K562 (cell line): ENCODE measurements around the gene HCST. TPM values are rescaled to one million over a fixed set of nuclear protein-coding genes. Genes with fewer than 3 reads are reported as not detected.

Source experiments
- C11orf30 ChIP-seq: fragments of 450-650 bp; IDR thresholded peaks from 2 replicates; pipeline ENCODE4 v1.6.1; 2016; ENCODE audit warnings: low read depth, mild to moderate bottlenecking
- CAMTA2 ChIP-seq: fragments of 250-450 bp; sonication (Bioruptor Pico); conservative IDR thresholded peaks from 2 replicates; pipeline ENCODE4 v1.5.1; 2022
- FOXJ2 ChIP-seq: fragments of 200-800 bp; sonication (Bioruptor generic); IDR thresholded peaks from 2 replicates; pipeline ENCODE4 v1.6.1; 2016; ENCODE audit warnings: missing genetic modification characterization, missing compliant biosample characterization
- FOXK2 ChIP-seq, 2 experiments: fragments of 450-650 bp; IDR thresholded peaks in 1 of 2; conservative IDR thresholded peaks in 1 of 2; 2 replicates each; pipeline ENCODE4 v1.6.1; 2016; ENCODE audit warnings: low read depth in 2 of 2, mild to moderate bottlenecking in 1 of 2
- GTF2A2 ChIP-seq: IDR thresholded peaks from 2 replicates; pipeline ENCODE4 v1.6.1; 2016; ENCODE audit warnings: mild to moderate bottlenecking, missing genetic modification characterization, missing compliant biosample characterization
- HDAC2 ChIP-seq: fragments of 450-650 bp; IDR thresholded peaks from 2 replicates; pipeline ENCODE4 v1.6.1; 2016; ENCODE audit warnings: mild to moderate bottlenecking
- HNRNPLL ChIP-seq: fragments of 200-400 bp; formaldehyde crosslinking; IDR thresholded peaks from 2 replicates; pipeline ENCODE4 v1.6.1; 2017; ENCODE audit warnings: low read length, low read depth, mild to moderate bottlenecking; ENCODE audit not compliant: poor library complexity, severe bottlenecking
- JUND ChIP-seq, 2 experiments: IDR thresholded peaks; 2 replicates in 1 of 2; 3 replicates in 1 of 2; pipeline ENCODE4 v1.6.1; 2011; ENCODE audit warnings: borderline replicate concordance in 2 of 2, low read depth in 2 of 2, low read length in 2 of 2, improper control_type of control experiment in 1 of 2, missing biosample characterization in 1 of 2, missing genetic modification characterization in 1 of 2, missing genetic modification reagents in 1 of 2
- MECOM ChIP-seq: fragments of 250-450 bp; sonication (Bioruptor Pico); IDR thresholded peaks from 2 replicates; pipeline ENCODE4 v1.8.0; 2022; ENCODE audit warnings: inconsistent platforms
- NFE2L1 ChIP-seq: fragments of 450-650 bp; IDR thresholded peaks from 2 replicates; pipeline ENCODE4 v1.6.1; 2016; ENCODE audit warnings: missing genetic modification characterization, low read depth, mild to moderate bottlenecking, missing compliant biosample characterization, moderate library complexity, borderline replicate concordance
- NFYB ChIP-seq: IDR thresholded peaks from 2 replicates; pipeline ENCODE4 v1.6.1; 2011; ENCODE audit warnings: mild to moderate bottlenecking, moderate library complexity; ENCODE audit not compliant: insufficient read length; ENCODE audit errors: extremely low read depth
- SMAD3 ChIP-seq: fragments of 450-650 bp; formaldehyde crosslinking; conservative IDR thresholded peaks from 2 replicates; pipeline ENCODE4 v1.4.0; 2020; ENCODE audit warnings: mild to moderate bottlenecking
- SMARCA5 ChIP-seq: fragments of 450-650 bp; IDR thresholded peaks from 2 replicates; pipeline ENCODE4 v1.6.1; 2016
- YBX1 ChIP-seq: fragments of 450-650 bp; IDR thresholded peaks from 2 replicates; pipeline ENCODE4 v1.7.1; 2016; ENCODE audit warnings: mild to moderate bottlenecking
- ZNF174 ChIP-seq: fragments of 250-450 bp; sonication (Bioruptor Pico); IDR thresholded peaks from 2 replicates; pipeline ENCODE4 v1.4.0; 2020; ENCODE audit warnings: mild to moderate bottlenecking
- polyA plus RNA-seq, 8 experiments: library from polyadenylated mRNA; depleted of rRNA in 4 of 8; stranded (reverse) in 5 of 8; unstranded in 3 of 8; fragments of >200 nt; fragmentation: Nextera tagmentation in 2 of 8; fragmentation: Illumina TruSeq in 1 of 8; extraction: Ambion mirVana in 2 of 8; extraction: Trizol in 1 of 8; gene quantifications; 2 replicates each; pipeline versions ENCODE4 v1.2.1 to v1.2.3, GENCODE V29; 2011 to 2014; ENCODE audit warnings: inconsistent platforms in 1 of 8, missing spikeins in 1 of 8
- total RNA-seq, 7 experiments: library from RNA; depleted of rRNA in 6 of 7; stranded (reverse); fragments of >200 nt in 6 of 7; fragmentation: Illumina TruSeq in 2 of 7; extraction: Trizol in 2 of 7; gene quantifications; 2 replicates each; pipeline versions ENCODE4 v1.2.1 to v1.2.3, GENCODE V29; 2011 to 2021; ENCODE audit warnings: low replicate concordance in 1 of 7
- TF ChIP-seq, protein P1 (sequence below), 2 experiments: IDR thresholded peaks; 2 replicates each; pipeline ENCODE4 v1.6.1; 2012; ENCODE audit warnings: improper control_type of control experiment in 2 of 2, low read depth in 2 of 2, low read length in 2 of 2, borderline replicate concordance in 1 of 2
- TF ChIP-seq, protein P2 (sequence below): fragments of 150-350 bp; conservative IDR thresholded peaks from 2 replicates; pipeline ENCODE4 v1.6.1; 2014; ENCODE audit warnings: low read length
- TF ChIP-seq, protein P3 (sequence below): fragments of 250-450 bp; sonication (Bioruptor Pico); IDR thresholded peaks from 2 replicates; pipeline ENCODE4 v1.5.0; 2022; ENCODE audit warnings: mild to moderate bottlenecking
- TF ChIP-seq, protein P4 (sequence below): sonication (generic); formaldehyde crosslinking; IDR thresholded peaks from 2 replicates; pipeline ENCODE4 v1.8.1; 2023; ENCODE audit warnings: mild to moderate bottlenecking, missing genetic modification reagents

The HCST gene
- total and polyA plus RNA-seq, 9 of the 15 experiments (the other 6 are each of a cell fraction or from before 2014, with no cell fraction given), result 0.29 to 1.9 (median 0.95) TPM; not detected in 2

DNA sequence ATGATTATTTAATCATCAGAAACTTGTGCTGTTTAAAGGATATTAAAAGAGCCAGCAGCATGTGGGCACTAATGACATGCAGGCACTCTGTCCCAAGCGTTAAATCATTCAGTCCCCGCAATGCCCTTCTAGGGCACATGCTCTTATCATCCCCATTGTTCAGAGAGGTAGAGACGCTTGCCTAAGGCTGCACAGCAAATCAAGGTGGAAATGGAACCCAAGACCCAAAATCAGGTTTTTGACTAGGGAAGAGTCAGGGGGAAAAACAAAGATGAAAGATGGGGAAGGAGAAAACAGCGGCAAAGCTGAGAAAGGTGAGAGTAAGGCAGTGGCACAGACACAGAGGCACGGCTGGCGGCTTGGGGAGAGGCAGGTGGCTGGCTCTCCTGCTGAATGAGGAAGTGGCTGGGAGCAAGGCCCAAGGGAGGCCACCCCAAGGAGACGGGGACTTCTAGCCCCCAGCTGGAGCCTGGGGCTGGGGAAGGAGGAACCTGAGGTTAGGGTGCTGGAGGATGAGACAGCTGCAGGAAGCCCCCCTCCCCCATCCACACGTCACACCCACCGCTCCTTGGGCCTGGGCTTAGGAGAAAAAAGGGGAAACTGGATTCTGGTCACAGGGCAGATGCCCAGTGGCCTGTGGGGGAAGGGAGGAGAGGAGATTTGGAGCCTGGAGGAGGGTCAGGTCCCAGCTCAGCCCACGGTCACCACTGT, 6.8 kb downstream of the HCST start (continued):
- no peak for TF ChIP-seq ZNF174 (CRISPR knock-in tag)
- TF ChIP-seq JUND (IDR thresholded peaks at IDR 0.05; ENCODE audit: borderline replicate concordance, low read depth, low read length), result peak; percentile 40; the same call in 1 of the 2 replicates
- no peak for TF ChIP-seq JUND (tag; IDR thresholded peaks at IDR 0.05; ENCODE audit: borderline replicate concordance, low read depth, low read length)
- no peak for TF ChIP-seq FOXK2 (conservative IDR thresholded peaks at IDR 0.05 in 1 of 2, IDR thresholded peaks at IDR 0.05 in 1 of 2; ENCODE audit: low read depth in 2 of 2)
- TF ChIP-seq, protein P1, sequence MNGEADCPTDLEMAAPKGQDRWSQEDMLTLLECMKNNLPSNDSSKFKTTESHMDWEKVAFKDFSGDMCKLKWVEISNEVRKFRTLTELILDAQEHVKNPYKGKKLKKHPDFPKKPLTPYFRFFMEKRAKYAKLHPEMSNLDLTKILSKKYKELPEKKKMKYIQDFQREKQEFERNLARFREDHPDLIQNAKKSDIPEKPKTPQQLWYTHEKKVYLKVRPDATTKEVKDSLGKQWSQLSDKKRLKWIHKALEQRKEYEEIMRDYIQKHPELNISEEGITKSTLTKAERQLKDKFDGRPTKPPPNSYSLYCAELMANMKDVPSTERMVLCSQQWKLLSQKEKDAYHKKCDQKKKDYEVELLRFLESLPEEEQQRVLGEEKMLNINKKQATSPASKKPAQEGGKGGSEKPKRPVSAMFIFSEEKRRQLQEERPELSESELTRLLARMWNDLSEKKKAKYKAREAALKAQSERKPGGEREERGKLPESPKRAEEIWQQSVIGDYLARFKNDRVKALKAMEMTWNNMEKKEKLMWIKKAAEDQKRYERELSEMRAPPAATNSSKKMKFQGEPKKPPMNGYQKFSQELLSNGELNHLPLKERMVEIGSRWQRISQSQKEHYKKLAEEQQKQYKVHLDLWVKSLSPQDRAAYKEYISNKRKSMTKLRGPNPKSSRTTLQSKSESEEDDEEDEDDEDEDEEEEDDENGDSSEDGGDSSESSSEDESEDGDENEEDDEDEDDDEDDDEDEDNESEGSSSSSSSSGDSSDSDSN (IDR thresholded peaks at IDR 0.05; ENCODE audit: borderline replicate concordance in 1 of 2, low read depth in 2 of 2, low read length in 2 of 2), result peak in 1 of 2 experiments; percentile 54; a peak in 1 of 4 replicates
- no peak for TF ChIP-seq NFE2L1
- TF ChIP-seq HNRNPLL, result no peak
- no peak for TF ChIP-seq NFYB
- TF ChIP-seq, protein P2, sequence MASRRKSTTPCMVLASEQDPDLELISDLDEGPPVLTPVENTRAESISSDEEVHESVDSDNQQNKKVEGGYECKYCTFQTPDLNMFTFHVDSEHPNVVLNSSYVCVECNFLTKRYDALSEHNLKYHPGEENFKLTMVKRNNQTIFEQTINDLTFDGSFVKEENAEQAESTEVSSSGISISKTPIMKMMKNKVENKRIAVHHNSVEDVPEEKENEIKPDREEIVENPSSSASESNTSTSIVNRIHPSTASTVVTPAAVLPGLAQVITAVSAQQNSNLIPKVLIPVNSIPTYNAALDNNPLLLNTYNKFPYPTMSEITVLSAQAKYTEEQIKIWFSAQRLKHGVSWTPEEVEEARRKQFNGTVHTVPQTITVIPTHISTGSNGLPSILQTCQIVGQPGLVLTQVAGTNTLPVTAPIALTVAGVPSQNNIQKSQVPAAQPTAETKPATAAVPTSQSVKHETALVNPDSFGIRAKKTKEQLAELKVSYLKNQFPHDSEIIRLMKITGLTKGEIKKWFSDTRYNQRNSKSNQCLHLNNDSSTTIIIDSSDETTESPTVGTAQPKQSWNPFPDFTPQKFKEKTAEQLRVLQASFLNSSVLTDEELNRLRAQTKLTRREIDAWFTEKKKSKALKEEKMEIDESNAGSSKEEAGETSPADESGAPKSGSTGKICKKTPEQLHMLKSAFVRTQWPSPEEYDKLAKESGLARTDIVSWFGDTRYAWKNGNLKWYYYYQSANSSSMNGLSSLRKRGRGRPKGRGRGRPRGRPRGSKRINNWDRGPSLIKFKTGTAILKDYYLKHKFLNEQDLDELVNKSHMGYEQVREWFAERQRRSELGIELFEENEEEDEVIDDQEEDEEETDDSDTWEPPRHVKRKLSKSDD, result no peak
- TF ChIP-seq GTF2A2, result no peak
- TF ChIP-seq YBX1, result no peak
- TF ChIP-seq SMAD3, result no peak
- TF ChIP-seq, protein P3, sequence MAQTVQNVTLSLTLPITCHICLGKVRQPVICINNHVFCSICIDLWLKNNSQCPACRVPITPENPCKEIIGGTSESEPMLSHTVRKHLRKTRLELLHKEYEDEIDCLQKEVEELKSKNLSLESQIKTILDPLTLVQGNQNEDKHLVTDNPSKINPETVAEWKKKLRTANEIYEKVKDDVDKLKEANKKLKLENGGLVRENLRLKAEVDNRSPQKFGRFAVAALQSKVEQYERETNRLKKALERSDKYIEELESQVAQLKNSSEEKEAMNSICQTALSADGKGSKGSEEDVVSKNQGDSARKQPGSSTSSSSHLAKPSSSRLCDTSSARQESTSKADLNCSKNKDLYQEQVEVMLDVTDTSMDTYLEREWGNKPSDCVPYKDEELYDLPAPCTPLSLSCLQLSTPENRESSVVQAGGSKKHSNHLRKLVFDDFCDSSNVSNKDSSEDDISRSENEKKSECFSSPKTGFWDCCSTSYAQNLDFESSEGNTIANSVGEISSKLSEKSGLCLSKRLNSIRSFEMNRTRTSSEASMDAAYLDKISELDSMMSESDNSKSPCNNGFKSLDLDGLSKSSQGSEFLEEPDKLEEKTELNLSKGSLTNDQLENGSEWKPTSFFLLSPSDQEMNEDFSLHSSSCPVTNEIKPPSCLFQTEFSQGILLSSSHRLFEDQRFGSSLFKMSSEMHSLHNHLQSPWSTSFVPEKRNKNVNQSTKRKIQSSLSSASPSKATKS (CRISPR knock-in tag), result no peak
- no peak for TF ChIP-seq FOXJ2 (tag)
- TF ChIP-seq C11orf30, result no peak
- no peak for TF ChIP-seq MECOM (CRISPR knock-in tag)
- peak; percentile 93 for TF ChIP-seq HDAC2
- TF ChIP-seq, protein P4, sequence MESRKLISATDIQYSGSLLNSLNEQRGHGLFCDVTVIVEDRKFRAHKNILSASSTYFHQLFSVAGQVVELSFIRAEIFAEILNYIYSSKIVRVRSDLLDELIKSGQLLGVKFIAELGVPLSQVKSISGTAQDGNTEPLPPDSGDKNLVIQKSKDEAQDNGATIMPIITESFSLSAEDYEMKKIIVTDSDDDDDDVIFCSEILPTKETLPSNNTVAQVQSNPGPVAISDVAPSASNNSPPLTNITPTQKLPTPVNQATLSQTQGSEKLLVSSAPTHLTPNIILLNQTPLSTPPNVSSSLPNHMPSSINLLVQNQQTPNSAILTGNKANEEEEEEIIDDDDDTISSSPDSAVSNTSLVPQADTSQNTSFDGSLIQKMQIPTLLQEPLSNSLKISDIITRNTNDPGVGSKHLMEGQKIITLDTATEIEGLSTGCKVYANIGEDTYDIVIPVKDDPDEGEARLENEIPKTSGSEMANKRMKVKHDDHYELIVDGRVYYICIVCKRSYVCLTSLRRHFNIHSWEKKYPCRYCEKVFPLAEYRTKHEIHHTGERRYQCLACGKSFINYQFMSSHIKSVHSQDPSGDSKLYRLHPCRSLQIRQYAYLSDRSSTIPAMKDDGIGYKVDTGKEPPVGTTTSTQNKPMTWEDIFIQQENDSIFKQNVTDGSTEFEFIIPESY (CRISPR knock-in tag), result peak; percentile 81
- peak; percentile 96 for TF ChIP-seq SMARCA5
- no peak for TF ChIP-seq CAMTA2 (CRISPR knock-in tag)
